ENCODE data around the gene PRKCE. TPM values are rescaled to one million over a fixed set of nuclear protein-coding genes. Genes with fewer than 3 reads are reported as not detected.

Gene PRKCE
- total RNA-seq, 2 experiments from 2014 or later = 12.5 to 13.6 TPM

GRCh38 chr2:45736757-45737704 lies 85.6 kb downstream of the PRKCE start:
- intact Hi-C loops (cut with micrococcal nuclease) = no loop called here
- DNase-seq = no peak
- H3K36me3 Mint-ChIP-seq = peaks cover 5% of the 10 kb centered on the region
- CTCF ChIA-PET = no interaction called here
- H3K4me3 Mint-ChIP-seq = no peak overlapping the region
- no peak overlapping the region for H3K27ac Mint-ChIP-seq
- no peaks in the 10 kb centered on the region for H3K27me3 Mint-ChIP-seq
- no peaks in the 10 kb centered on the region for H3K9me3 Mint-ChIP-seq
- H3K4me1 Mint-ChIP-seq (ENCODE audit: low read depth) = peaks cover 4% of the 10 kb centered on the region
- POLR2A ChIA-PET = no interaction called here

GRCh38 chr2:45739796-45740485 lies 88.5 kb downstream of the PRKCE start:
- no peaks in the 10 kb centered on the region for H3K27me3 Mint-ChIP-seq
- intact Hi-C loops (cut with micrococcal nuclease) = no loop called here
- H3K4me3 Mint-ChIP-seq = no peak overlapping the region
- H3K27ac Mint-ChIP-seq = no peak overlapping the region
- POLR2A ChIA-PET = no interaction called here
- DNase-seq = peak; percentile 12
- no peaks in the 10 kb centered on the region for H3K9me3 Mint-ChIP-seq
- CTCF ChIA-PET = interaction anchor here (0.6 to 0.7 kb wide), 2 partner anchors 8 to 38 kb away, joined by 3 to 6 read pairs; no protein-coding TSS in a partner anchor
- H3K36me3 Mint-ChIP-seq = peaks cover 5% of the 10 kb centered on the region
- peaks cover 4% of the 10 kb centered on the region for H3K4me1 Mint-ChIP-seq (ENCODE audit: low read depth)

GRCh38 chr2:45741161-45741850 lies 89.8 kb downstream of the PRKCE start:
- ChIA-PET CTCF (no interaction called here), POLR2A (no interaction called here)
- Mint-ChIP-seq H3K9me3 (no peaks in the 10 kb centered on the region), H3K4me1 (ENCODE audit: low read depth) (peaks cover 4% of the 10 kb centered on the region), H3K27ac (no peak overlapping the region), H3K36me3 (peaks cover 5% of the 10 kb centered on the region), H3K4me3 (no peak overlapping the region), H3K27me3 (no peaks in the 10 kb centered on the region)
- DNase-seq = no peak
- intact Hi-C loops (cut with micrococcal nuclease) = no loop called here

GRCh38 chr2:45743531-45744396 lies 92.3 kb downstream of the PRKCE start:
- no peak for DNase-seq
- no peak overlapping the region for H3K27ac Mint-ChIP-seq
- peaks cover 13% of the 10 kb centered on the region for H3K9me3 Mint-ChIP-seq
- H3K4me1 Mint-ChIP-seq (ENCODE audit: low read depth) = peaks cover 4% of the 10 kb centered on the region
- H3K4me3 Mint-ChIP-seq = no peak overlapping the region
- no peaks in the 10 kb centered on the region for H3K27me3 Mint-ChIP-seq
- intact Hi-C loops (cut with micrococcal nuclease) = no loop called here
- peaks cover 11% of the 10 kb centered on the region for H3K36me3 Mint-ChIP-seq
- ChIA-PET POLR2A (interaction anchor here (0.7 kb wide), 1 partner anchor 806 kb away, joined by 3 read pairs; no protein-coding TSS in a partner anchor), CTCF (no interaction called here)

- H3K4me1 Mint-ChIP-seq (ENCODE audit: low read depth) = peaks cover 10% of the 10 kb centered on the region
- H3K9me3 Mint-ChIP-seq = peaks cover 13% of the 10 kb centered on the region
- no peak overlapping the region for H3K27ac Mint-ChIP-seq
- ChIA-PET CTCF (interaction anchor here (0.7 kb wide), 1 partner anchor 34 kb away, joined by 3 read pairs; no protein-coding TSS in a partner anchor), POLR2A (no interaction called here)
- intact Hi-C loops (cut with micrococcal nuclease) = no loop called here
- H3K36me3 Mint-ChIP-seq = peaks cover 11% of the 10 kb centered on the region
- no peaks in the 10 kb centered on the region for H3K27me3 Mint-ChIP-seq
- no peak overlapping the region for H3K4me3 Mint-ChIP-seq
- no peak for DNase-seq
These were observed 93.8 kb downstream of the PRKCE start for GRCh38 chr2:45745231-45745630.

GRCh38 chr2:45746888-45747287 lies 95.4 kb downstream of the PRKCE start:
- no peak overlapping the region for H3K4me3 Mint-ChIP-seq
- peaks cover 13% of the 10 kb centered on the region for H3K9me3 Mint-ChIP-seq
- H3K27me3 Mint-ChIP-seq = no peaks in the 10 kb centered on the region
- peaks cover 22% of the 10 kb centered on the region for H3K4me1 Mint-ChIP-seq (ENCODE audit: low read depth)
- CTCF ChIA-PET = no interaction called here
- H3K27ac Mint-ChIP-seq = no peak overlapping the region
- no peak for DNase-seq
- H3K36me3 Mint-ChIP-seq = peaks cover 10% of the 10 kb centered on the region
- POLR2A ChIA-PET = no interaction called here
- intact Hi-C loops (cut with micrococcal nuclease) = no loop called here

GRCh38 chr2:45747363-45747762 lies 95.9 kb downstream of the PRKCE start:
- intact Hi-C loops (cut with micrococcal nuclease) = no loop called here
- H3K27me3 Mint-ChIP-seq = no peaks in the 10 kb centered on the region
- ChIA-PET CTCF (no interaction called here), POLR2A (interaction anchor here (0.6 kb wide), 1 partner anchor 97 kb away, joined by 3 read pairs; no protein-coding TSS in a partner anchor)
- no peak overlapping the region for H3K27ac Mint-ChIP-seq
- peaks cover 13% of the 10 kb centered on the region for H3K9me3 Mint-ChIP-seq
- no peak for DNase-seq
- peaks cover 8% of the 10 kb centered on the region for H3K36me3 Mint-ChIP-seq
- no peak overlapping the region for H3K4me3 Mint-ChIP-seq
- H3K4me1 Mint-ChIP-seq (ENCODE audit: low read depth) = peaks cover 22% of the 10 kb centered on the region

GRCh38 chr2:45748239-45748638 lies 96.8 kb downstream of the PRKCE start:
- intact Hi-C loops (cut with micrococcal nuclease) = no loop called here
- Mint-ChIP-seq H3K36me3 (peaks cover 8% of the 10 kb centered on the region), H3K27ac (no peak overlapping the region), H3K27me3 (no peaks in the 10 kb centered on the region), H3K9me3 (peaks cover 13% of the 10 kb centered on the region), H3K4me3 (no peak overlapping the region), H3K4me1 (ENCODE audit: low read depth) (peaks cover 22% of the 10 kb centered on the region)
- DNase-seq = peak; percentile 12
- POLR2A ChIA-PET = no interaction called here
- CTCF ChIA-PET = interaction anchor here (1.6 kb wide), 1 partner anchor 31 kb away, joined by 5 read pairs; no protein-coding TSS in a partner anchor

- DNase-seq = no peak
- Mint-ChIP-seq H3K9me3 (peaks cover 13% of the 10 kb centered on the region), H3K4me3 (no peak overlapping the region), H3K27me3 (no peaks in the 10 kb centered on the region), H3K27ac (peak overlapping the region; percentile 25), H3K36me3 (peaks cover 8% of the 10 kb centered on the region), H3K4me1 (ENCODE audit: low read depth) (peaks cover 22% of the 10 kb centered on the region)
- ChIA-PET CTCF (no interaction called here), POLR2A (interaction anchor here (1.1 kb wide), 1 partner anchor 60 kb away, joined by 4 read pairs; no protein-coding TSS in a partner anchor)
- intact Hi-C loops (cut with micrococcal nuclease) = loop anchor here (1.0 kb wide), 1 partner anchor 98 kb away; no protein-coding TSS in a partner anchor
These were observed 98.5 kb downstream of the PRKCE start for GRCh38 chr2:45750001-45750400.

GRCh38 chr2:45750484-45750883 lies 99.0 kb downstream of the PRKCE start:
- ChIA-PET CTCF (no interaction called here), POLR2A (no interaction called here)
- H3K27ac Mint-ChIP-seq = peak overlapping the region; percentile 25
- H3K4me3 Mint-ChIP-seq = no peak overlapping the region
- H3K27me3 Mint-ChIP-seq = no peaks in the 10 kb centered on the region
- peaks cover 22% of the 10 kb centered on the region for H3K4me1 Mint-ChIP-seq (ENCODE audit: low read depth)
- peaks cover 8% of the 10 kb centered on the region for H3K36me3 Mint-ChIP-seq
- intact Hi-C loops (cut with micrococcal nuclease) = loop anchor here (1.0 kb wide), 1 partner anchor 98 kb away; no protein-coding TSS in a partner anchor
- DNase-seq = peak; percentile 30
- peaks cover 13% of the 10 kb centered on the region for H3K9me3 Mint-ChIP-seq

- ChIA-PET POLR2A (no interaction called here), CTCF (no interaction called here)
- H3K27ac Mint-ChIP-seq = no peak overlapping the region
- no peak for DNase-seq
- H3K4me1 Mint-ChIP-seq (ENCODE audit: low read depth) = peaks cover 22% of the 10 kb centered on the region
- no peaks in the 10 kb centered on the region for H3K9me3 Mint-ChIP-seq
- no peak overlapping the region for H3K4me3 Mint-ChIP-seq
- intact Hi-C loops (cut with micrococcal nuclease) = no loop called here
- H3K27me3 Mint-ChIP-seq = no peaks in the 10 kb centered on the region
- no peaks in the 10 kb centered on the region for H3K36me3 Mint-ChIP-seq
These were observed 101.9 kb downstream of the PRKCE start for GRCh38 chr2:45753381-45753780.

Measured in activated CD4-positive, alpha-beta memory T cell treated with anti-CD3 and anti-CD28 coated beads for 36 hours (primary cell).